ENCODE measurements around the gene DNAJC25. TPM values are rescaled to one million over a fixed set of nuclear protein-coding genes. Genes with fewer than 3 reads are reported as not detected.

DNAJC25 gene
- total and polyA plus RNA-seq, 2 of the 13 experiments (the other 11 are each of a cell fraction or from before 2014, with no cell fraction given): 5.7 to 10.2 TPM

DNA sequence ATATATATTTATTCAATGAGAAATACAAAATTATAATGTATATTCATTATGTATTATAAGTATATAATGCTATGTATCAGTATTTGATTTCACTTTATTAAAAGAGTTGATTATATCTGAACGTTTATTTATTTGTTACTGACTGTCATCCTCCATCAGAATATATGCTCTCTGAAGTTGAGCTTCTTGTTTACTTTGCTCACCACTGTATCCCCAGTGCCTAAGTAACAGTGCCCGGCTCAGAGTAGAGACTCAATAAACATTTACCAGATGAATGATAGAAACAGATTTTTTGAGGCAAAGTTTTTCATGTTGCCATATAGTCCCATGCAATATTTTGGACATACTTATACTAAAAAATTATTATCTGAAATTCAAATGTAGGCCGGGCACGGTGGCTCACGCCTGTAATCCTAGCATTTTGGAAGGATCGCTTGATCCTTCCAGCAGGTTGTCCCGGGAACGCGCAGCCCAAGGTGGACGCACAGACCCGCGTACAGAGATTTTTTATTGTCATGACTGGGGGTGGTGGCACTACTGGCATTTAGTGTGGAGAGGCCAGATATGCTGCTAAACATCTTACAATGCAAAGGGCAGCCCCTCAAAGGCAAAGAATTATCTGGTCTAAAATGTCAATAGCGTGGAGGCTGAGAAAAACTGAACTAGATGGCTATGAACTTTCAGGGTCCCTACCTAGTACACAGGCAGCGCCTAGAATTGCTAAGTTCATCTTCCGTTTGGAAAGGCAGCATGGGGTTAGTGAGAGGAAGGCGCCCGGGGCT is 761 bp upstream of the DNAJC25 start:
- intact Hi-C loops (cut with micrococcal nuclease; ENCODE audit: unreplicated experiment): loop anchor here (2.0 kb wide), 2 partner anchors 26 to 60 kb away; no protein-coding TSS in a partner anchor
- H3K4me3 ChIP-seq (replicated peaks in 1 of 3; ENCODE audit: insufficient read depth in 1 of 3, low read depth in 2 of 3, low read length in 3 of 3): peak overlapping the region; percentile 65 to 91 (median 73)
- H3K4me1 ChIP-seq (ENCODE audit: insufficient read depth, low read length): peaks cover 55% of the 10 kb centered on the region
- H3K9me3 ChIP-seq (ENCODE audit: low read length): no peaks in the 10 kb centered on the region
- ChIA-PET POLR2A (interaction anchor here (0.6 to 1.6 kb wide), 12 partner anchors 9 to 147 kb away, joined by 3 to 18 read pairs (median 4); partner anchors contain the start of genes GNG10 and PTGR1), CTCF (ENCODE audit: low intra/inter-chr PET ratio, low total read pairs) (no interaction called here)
- in situ Hi-C loops (cut with HindIII; ENCODE audit: extremely low pct_ligation_motif_present, low pct_unique_long_range_greater_than_20kb): no loop called here
- no peaks in the 10 kb centered on the region for H3K36me3 ChIP-seq (replicated peaks in 1 of 2; ENCODE audit: control insufficient read depth in 1 of 2, insufficient read depth in 2 of 2, low read length in 2 of 2)
- H4K20me1 ChIP-seq (ENCODE audit: insufficient read depth, low read length): peaks cover 18% of the 10 kb centered on the region
- no peaks in the 10 kb centered on the region; a peak in 1 of 5 replicates for H3K27me3 ChIP-seq (ENCODE audit: control insufficient read depth in 1 of 2, insufficient read depth in 2 of 2, low read length in 2 of 2)
- peak overlapping the region; percentile 94 for H2AFZ ChIP-seq (ENCODE audit: low read length)
- TF ChIP-seq ZNF878 (CRISPR knock-in tag; IDR thresholded peaks at IDR 0.05) (0 out of 2 replicates have a peak, but pooled peaks have one; percentile 43), ZFP1 (CRISPR knock-in tag; IDR thresholded peaks at IDR 0.05) (no peak), FOXA1 (IDR thresholded peaks at IDR 0.05) (no peak), FOXA1 (CRISPR knock-in tag; IDR thresholded peaks at IDR 0.05) (peak; percentile 69), MYNN (CRISPR knock-in tag; IDR thresholded peaks at IDR 0.05; ENCODE audit: low read depth) (0 out of 2 replicates have a peak, but pooled peaks have one; percentile 2), FOXO1 (CRISPR knock-in tag; IDR thresholded peaks at IDR 0.05) (no peak), ZNF749 (CRISPR knock-in tag; IDR thresholded peaks at IDR 0.05; ENCODE audit: borderline replicate concordance) (0 out of 2 replicates have a peak, but pooled peaks have one; percentile 5), ZNF431 (CRISPR knock-in tag; IDR thresholded peaks at IDR 0.05; ENCODE audit: borderline replicate concordance, low read depth) (0 out of 2 replicates have a peak, but pooled peaks have one; percentile 25), ZNF619 (CRISPR knock-in tag; IDR thresholded peaks at IDR 0.05) (0 out of 2 replicates have a peak, but pooled peaks have one; percentile 5), TMF1 (CRISPR knock-in tag; IDR thresholded peaks at IDR 0.05; ENCODE audit: low read depth) (peak; percentile 4; the same call in 1 of the 2 replicates), FOXA3 (CRISPR knock-in tag; IDR thresholded peaks at IDR 0.05) (peak; percentile 63; the same call in 1 of the 2 replicates), ETS1 (CRISPR knock-in tag; IDR thresholded peaks at IDR 0.05) (no peak), HOXA3 (CRISPR knock-in tag; IDR thresholded peaks at IDR 0.05) (no peak)
- TF ChIP-seq, protein P1, sequence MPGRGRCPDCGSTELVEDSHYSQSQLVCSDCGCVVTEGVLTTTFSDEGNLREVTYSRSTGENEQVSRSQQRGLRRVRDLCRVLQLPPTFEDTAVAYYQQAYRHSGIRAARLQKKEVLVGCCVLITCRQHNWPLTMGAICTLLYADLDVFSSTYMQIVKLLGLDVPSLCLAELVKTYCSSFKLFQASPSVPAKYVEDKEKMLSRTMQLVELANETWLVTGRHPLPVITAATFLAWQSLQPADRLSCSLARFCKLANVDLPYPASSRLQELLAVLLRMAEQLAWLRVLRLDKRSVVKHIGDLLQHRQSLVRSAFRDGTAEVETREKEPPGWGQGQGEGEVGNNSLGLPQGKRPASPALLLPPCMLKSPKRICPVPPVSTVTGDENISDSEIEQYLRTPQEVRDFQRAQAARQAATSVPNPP (CRISPR knock-in tag; IDR thresholded peaks at IDR 0.05): 0 out of 2 replicates have a peak, but pooled peaks have one; percentile 31
- H3K79me2 ChIP-seq (ENCODE audit: insufficient read depth, low read length): peaks cover 41% of the 10 kb centered on the region
- ATAC-seq (peak; percentile 61), DNase-seq (ENCODE audit: low spot score) (no peak), FAIRE-seq (no peak)
- BruUV-seq (replicated peaks): no TSS peak
- H3K27ac ChIP-seq (ENCODE audit: extremely low read length, insufficient read depth, low read length): peak overlapping the region; percentile 59
- H3K9ac ChIP-seq (ENCODE audit: insufficient read depth, low read depth, low read length): peak overlapping the region; percentile 96
- peak overlapping the region; percentile 97 for H3K4me2 ChIP-seq (ENCODE audit: low read depth, low read length)
- WGBS (ENCODE audit: low lambda C conversion rate): 1% methylated on average over 17 of the region's 17 CpGs

All from HepG2 (cell line).